ENCODE measurements around the gene KCNA5.

The KCNA5 gene

DNA sequence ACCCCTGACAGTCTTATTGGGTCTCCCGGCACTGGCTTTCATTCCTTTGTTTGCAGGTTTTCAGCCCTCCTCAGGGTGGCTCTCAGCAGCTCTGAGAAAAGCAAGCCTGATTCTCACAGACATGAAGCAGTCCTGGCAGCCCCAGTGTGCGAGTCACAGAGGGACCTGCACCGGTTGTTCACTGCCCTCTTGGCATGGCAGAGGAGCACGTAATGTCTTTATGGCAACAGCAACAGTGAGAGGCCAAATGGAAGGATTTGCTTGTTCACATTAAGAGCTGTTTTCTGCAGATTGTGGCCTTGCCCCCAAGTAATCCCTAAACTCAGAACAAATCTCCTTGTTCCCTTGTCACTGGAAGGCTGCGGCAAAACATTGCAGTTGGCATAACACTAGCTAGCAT, 3.4 kb downstream of the KCNA5 start:
- TF ChIP-seq TARDBP (IDR thresholded peaks at IDR 0.05) (no peak), FOXM1 (IDR thresholded peaks at IDR 0.05; ENCODE audit: borderline replicate concordance) (no peak), ZNF384 (IDR thresholded peaks at IDR 0.05) (no peak), NFRKB (IDR thresholded peaks at IDR 0.05) (no peak), SP1 (IDR thresholded peaks at IDR 0.05) (no peak), ARNT (IDR thresholded peaks at IDR 0.05) (no peak), SUZ12 (IDR thresholded peaks at IDR 0.05) (no peak), LEF1 (IDR thresholded peaks at IDR 0.05; ENCODE audit: borderline replicate concordance) (no peak), HDGF (IDR thresholded peaks at IDR 0.05; ENCODE audit: borderline replicate concordance) (no peak), FOXA1 (IDR thresholded peaks at IDR 0.05) (no peak), FOXK2 (IDR thresholded peaks at IDR 0.05) (no peak), ELF4 (IDR thresholded peaks at IDR 0.05) (no peak), BHLHE40 (IDR thresholded peaks at IDR 0.05; ENCODE audit: borderline replicate concordance) (no peak)
- ChIA-PET CTCF (no interaction called here), POLR2A (no interaction called here)
- DNase-seq (ENCODE audit: extremely low spot score): no peak

DNA sequence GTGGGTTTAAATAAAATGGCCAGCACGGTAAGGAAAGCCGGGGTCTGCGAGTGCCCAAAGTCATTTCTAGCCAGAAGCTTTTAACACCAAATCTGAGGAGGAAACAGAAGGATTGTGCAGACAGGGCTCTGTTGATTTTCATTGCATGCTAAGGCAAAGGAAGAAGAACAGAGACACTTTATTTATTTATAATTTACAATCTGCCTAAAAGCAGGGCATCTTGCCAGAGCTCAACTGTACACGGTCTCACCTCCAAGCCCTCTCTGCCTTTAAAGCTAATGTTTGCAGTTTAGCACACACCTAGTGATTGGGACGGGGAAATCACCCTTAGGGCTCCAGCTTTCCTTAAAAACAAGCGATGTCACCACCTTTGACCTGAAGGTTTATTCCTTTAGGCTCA, 4.0 kb downstream of the KCNA5 start:
- ChIA-PET POLR2A (no interaction called here), CTCF (interaction anchor here (1.0 kb wide), 1 partner anchor 31 kb away, joined by 3 read pairs; no protein-coding TSS in a partner anchor)
- no peak for DNase-seq (ENCODE audit: extremely low spot score)
- TF ChIP-seq CTBP1 (IDR thresholded peaks at IDR 0.05; ENCODE audit: borderline replicate concordance) (no peak), TARDBP (IDR thresholded peaks at IDR 0.05) (no peak), L3MBTL2 (conservative IDR thresholded peaks at IDR 0.05) (no peak), HDGF (IDR thresholded peaks at IDR 0.05; ENCODE audit: borderline replicate concordance) (no peak), FOXA1 (IDR thresholded peaks at IDR 0.05) (no peak), FOXM1 (IDR thresholded peaks at IDR 0.05; ENCODE audit: borderline replicate concordance) (no peak), ARNT (IDR thresholded peaks at IDR 0.05) (no peak), SP1 (IDR thresholded peaks at IDR 0.05) (no peak), NFRKB (IDR thresholded peaks at IDR 0.05) (no peak), BHLHE40 (IDR thresholded peaks at IDR 0.05; ENCODE audit: borderline replicate concordance) (no peak), ELF4 (IDR thresholded peaks at IDR 0.05) (no peak), FOXK2 (IDR thresholded peaks at IDR 0.05) (no peak), LEF1 (IDR thresholded peaks at IDR 0.05; ENCODE audit: borderline replicate concordance) (no peak)

- ChIA-PET POLR2A (no interaction called here), CTCF (no interaction called here)
- DNase-seq (ENCODE audit: extremely low spot score): no peak
- TF ChIP-seq ARNT (IDR thresholded peaks at IDR 0.05) (no peak), PKNOX1 (IDR thresholded peaks at IDR 0.05) (no peak), SP1 (IDR thresholded peaks at IDR 0.05) (no peak), SUZ12 (IDR thresholded peaks at IDR 0.05) (no peak), FOXK2 (IDR thresholded peaks at IDR 0.05) (no peak), TARDBP (IDR thresholded peaks at IDR 0.05) (no peak), L3MBTL2 (conservative IDR thresholded peaks at IDR 0.05) (no peak), ELF4 (IDR thresholded peaks at IDR 0.05) (no peak), LEF1 (IDR thresholded peaks at IDR 0.05; ENCODE audit: borderline replicate concordance) (no peak), FOXM1 (IDR thresholded peaks at IDR 0.05; ENCODE audit: borderline replicate concordance) (no peak), BHLHE40 (IDR thresholded peaks at IDR 0.05; ENCODE audit: borderline replicate concordance) (no peak), CTBP1 (IDR thresholded peaks at IDR 0.05; ENCODE audit: borderline replicate concordance) (no peak), NFRKB (IDR thresholded peaks at IDR 0.05) (no peak), FOXA1 (IDR thresholded peaks at IDR 0.05) (no peak), ZNF384 (IDR thresholded peaks at IDR 0.05) (no peak), HDGF (IDR thresholded peaks at IDR 0.05; ENCODE audit: borderline replicate concordance) (no peak)
These were observed 6.9 kb downstream of the KCNA5 start for GRCh38 chr12:5050542-5050941.

GRCh38 chr12:5051334-5051733, 7.7 kb downstream of the KCNA5 start:
- no peak for TF ChIP-seq L3MBTL2 (conservative IDR thresholded peaks at IDR 0.05)
- TF ChIP-seq FOXM1 (IDR thresholded peaks at IDR 0.05; ENCODE audit: borderline replicate concordance): no peak
- TF ChIP-seq BHLHE40 (IDR thresholded peaks at IDR 0.05; ENCODE audit: borderline replicate concordance): no peak
- TF ChIP-seq ZNF384 (IDR thresholded peaks at IDR 0.05): no peak
- TF ChIP-seq HDGF (IDR thresholded peaks at IDR 0.05; ENCODE audit: borderline replicate concordance): no peak
- no peak for TF ChIP-seq TARDBP (IDR thresholded peaks at IDR 0.05)
- TF ChIP-seq SUZ12 (IDR thresholded peaks at IDR 0.05): no peak
- TF ChIP-seq FOXK2 (IDR thresholded peaks at IDR 0.05): no peak
- no peak for TF ChIP-seq CTBP1 (IDR thresholded peaks at IDR 0.05; ENCODE audit: borderline replicate concordance)
- no peak for TF ChIP-seq ARNT (IDR thresholded peaks at IDR 0.05)
- no peak for TF ChIP-seq FOXA1 (IDR thresholded peaks at IDR 0.05)
- TF ChIP-seq SP1 (IDR thresholded peaks at IDR 0.05): no peak
- no peak for TF ChIP-seq PKNOX1 (IDR thresholded peaks at IDR 0.05)
- TF ChIP-seq NFRKB (IDR thresholded peaks at IDR 0.05): no peak
- TF ChIP-seq LEF1 (IDR thresholded peaks at IDR 0.05; ENCODE audit: borderline replicate concordance): no peak
- no peak for TF ChIP-seq ELF4 (IDR thresholded peaks at IDR 0.05)
- no peak for DNase-seq (ENCODE audit: extremely low spot score)
- ChIA-PET CTCF (no interaction called here), POLR2A (no interaction called here)

DNA sequence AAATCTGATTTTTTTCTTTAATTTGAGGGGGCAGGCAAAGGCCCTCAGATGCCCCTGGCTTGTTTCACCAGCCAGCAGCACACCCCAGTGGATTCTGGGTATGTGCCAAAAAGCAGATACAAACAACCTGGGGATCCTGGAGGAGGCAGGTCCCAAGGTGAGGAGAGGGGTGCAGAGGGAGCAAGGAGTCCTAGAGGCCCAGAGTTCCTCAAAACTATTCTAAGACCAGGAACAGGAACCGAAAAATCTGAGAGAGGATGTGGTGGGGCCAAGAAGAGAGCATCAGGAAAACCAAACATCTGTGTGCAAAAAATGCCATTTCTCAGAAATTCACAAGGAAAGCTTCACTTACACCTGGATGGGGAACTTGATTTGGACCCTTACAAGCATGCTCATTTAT, 8.2 kb downstream of the KCNA5 start:
- ChIA-PET POLR2A (no interaction called here), CTCF (interaction anchor here (0.8 kb wide), 1 partner anchor 696 kb away, joined by 3 read pairs; no protein-coding TSS in a partner anchor)
- no peak for DNase-seq (ENCODE audit: extremely low spot score)
- no peak for TF ChIP-seq SP1 (IDR thresholded peaks at IDR 0.05)
- no peak for TF ChIP-seq BHLHE40 (IDR thresholded peaks at IDR 0.05; ENCODE audit: borderline replicate concordance)
- no peak for TF ChIP-seq TARDBP (IDR thresholded peaks at IDR 0.05)

- no peak for TF ChIP-seq FOXK2 (IDR thresholded peaks at IDR 0.05)
- no peak for TF ChIP-seq NFRKB (IDR thresholded peaks at IDR 0.05)
- TF ChIP-seq TARDBP (IDR thresholded peaks at IDR 0.05): no peak
- TF ChIP-seq CTBP1 (IDR thresholded peaks at IDR 0.05; ENCODE audit: borderline replicate concordance): no peak
- TF ChIP-seq LEF1 (IDR thresholded peaks at IDR 0.05; ENCODE audit: borderline replicate concordance): no peak
- TF ChIP-seq PKNOX1 (IDR thresholded peaks at IDR 0.05): no peak
- no peak for TF ChIP-seq ARNT (IDR thresholded peaks at IDR 0.05)
- no peak for TF ChIP-seq FOXA1 (IDR thresholded peaks at IDR 0.05)
- no peak for TF ChIP-seq ZNF384 (IDR thresholded peaks at IDR 0.05)
- TF ChIP-seq FOXM1 (IDR thresholded peaks at IDR 0.05; ENCODE audit: borderline replicate concordance): no peak
- TF ChIP-seq SP1 (IDR thresholded peaks at IDR 0.05): no peak
- TF ChIP-seq BHLHE40 (IDR thresholded peaks at IDR 0.05; ENCODE audit: borderline replicate concordance): no peak
- no peak for TF ChIP-seq HDGF (IDR thresholded peaks at IDR 0.05; ENCODE audit: borderline replicate concordance)
- no peak for TF ChIP-seq SUZ12 (IDR thresholded peaks at IDR 0.05)
- no peak for TF ChIP-seq ELF4 (IDR thresholded peaks at IDR 0.05)
- no peak for TF ChIP-seq L3MBTL2 (conservative IDR thresholded peaks at IDR 0.05)
- ChIA-PET POLR2A (no interaction called here), CTCF (interaction anchor here (0.8 kb wide), 1 partner anchor 695 kb away, joined by 3 read pairs; no protein-coding TSS in a partner anchor)
- no peak for DNase-seq (ENCODE audit: extremely low spot score)
These were observed 8.7 kb downstream of the KCNA5 start for GRCh38 chr12:5052348-5052747.

Measured in HEK293T (cell line).